ENCODE data around the gene PA2G4.

GRCh38 chr12:56101045-56101444 is 3.3 kb upstream of the PA2G4 start:
- TF ChIP-seq POLR2A (IDR thresholded peaks at IDR 0.05; ENCODE audit: low read length) (no peak), GATA1 (IDR thresholded peaks at IDR 0.05; ENCODE audit: low read depth, low read length) (no peak)

Measured in erythroblast (primary cell).